Activated T-helper 1 cell treated with Interleukin-2 at 50 U/mL for 16 hours (primary cell): ENCODE data around the gene NEURL4.
A peak's percentile ranks its signal among the peaks of the same experiment; 100 is the strongest.

ENCODE experiments used
- DNase-seq: peaks from one replicate; pipeline ENCODE4 v3.0.0-alpha.2; 2020; ENCODE audit warnings: low read depth

Gene NEURL4

DNA sequence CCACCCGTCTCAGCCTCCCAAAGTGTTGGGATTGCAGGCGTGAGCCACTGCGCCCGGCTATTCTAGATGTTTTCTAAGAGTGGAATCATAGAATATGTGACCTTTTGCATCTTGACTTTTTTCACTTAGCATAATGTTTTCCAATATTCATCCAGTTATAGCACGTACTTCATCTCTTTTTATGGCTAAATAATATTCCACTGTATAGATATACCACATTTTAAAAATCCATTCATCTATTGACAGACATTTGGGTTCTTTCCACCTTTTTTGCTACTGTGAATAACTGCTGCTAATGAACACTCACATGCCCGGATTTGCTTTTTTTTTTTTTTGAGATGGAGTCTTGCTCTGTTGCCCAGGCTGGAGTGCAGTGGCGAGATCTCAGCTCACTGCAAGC is 25.0 kb downstream of the NEURL4 start:
- DNase-seq, result no peak

DNA sequence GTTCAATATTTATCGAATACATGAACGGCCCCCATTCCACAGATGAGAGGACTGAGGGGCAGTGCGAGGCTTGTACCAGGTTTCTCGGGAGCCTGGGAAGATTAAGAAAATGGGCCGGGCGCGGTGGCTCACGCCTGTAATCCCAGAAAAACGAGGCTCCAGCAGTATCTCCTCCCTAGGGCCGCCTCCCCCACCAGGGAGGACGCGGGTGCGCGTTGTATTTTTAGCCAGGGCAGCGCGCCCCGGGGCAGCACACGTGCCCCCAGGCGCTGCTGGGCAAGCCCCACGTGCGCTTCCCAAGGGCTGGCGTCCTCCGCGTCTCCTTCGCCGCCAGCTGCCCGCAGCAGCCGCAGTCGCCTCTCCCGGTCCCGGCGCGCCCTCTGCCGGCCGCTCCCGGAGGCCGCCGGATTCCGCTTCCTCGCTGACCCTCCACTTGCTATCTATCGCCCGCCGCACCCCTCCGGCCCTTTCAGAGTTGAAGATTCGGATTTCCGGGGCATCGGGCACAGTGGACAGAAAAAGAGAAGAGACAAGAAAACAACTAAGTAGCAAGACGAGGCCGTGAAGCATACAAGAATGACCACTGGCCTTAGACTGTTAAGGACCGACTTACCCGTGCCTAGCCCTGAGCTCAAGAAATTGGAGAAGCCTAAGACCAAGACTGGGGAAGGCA is 32.8 kb downstream of the NEURL4 start:
- peak; percentile 53 for DNase-seq

DNA sequence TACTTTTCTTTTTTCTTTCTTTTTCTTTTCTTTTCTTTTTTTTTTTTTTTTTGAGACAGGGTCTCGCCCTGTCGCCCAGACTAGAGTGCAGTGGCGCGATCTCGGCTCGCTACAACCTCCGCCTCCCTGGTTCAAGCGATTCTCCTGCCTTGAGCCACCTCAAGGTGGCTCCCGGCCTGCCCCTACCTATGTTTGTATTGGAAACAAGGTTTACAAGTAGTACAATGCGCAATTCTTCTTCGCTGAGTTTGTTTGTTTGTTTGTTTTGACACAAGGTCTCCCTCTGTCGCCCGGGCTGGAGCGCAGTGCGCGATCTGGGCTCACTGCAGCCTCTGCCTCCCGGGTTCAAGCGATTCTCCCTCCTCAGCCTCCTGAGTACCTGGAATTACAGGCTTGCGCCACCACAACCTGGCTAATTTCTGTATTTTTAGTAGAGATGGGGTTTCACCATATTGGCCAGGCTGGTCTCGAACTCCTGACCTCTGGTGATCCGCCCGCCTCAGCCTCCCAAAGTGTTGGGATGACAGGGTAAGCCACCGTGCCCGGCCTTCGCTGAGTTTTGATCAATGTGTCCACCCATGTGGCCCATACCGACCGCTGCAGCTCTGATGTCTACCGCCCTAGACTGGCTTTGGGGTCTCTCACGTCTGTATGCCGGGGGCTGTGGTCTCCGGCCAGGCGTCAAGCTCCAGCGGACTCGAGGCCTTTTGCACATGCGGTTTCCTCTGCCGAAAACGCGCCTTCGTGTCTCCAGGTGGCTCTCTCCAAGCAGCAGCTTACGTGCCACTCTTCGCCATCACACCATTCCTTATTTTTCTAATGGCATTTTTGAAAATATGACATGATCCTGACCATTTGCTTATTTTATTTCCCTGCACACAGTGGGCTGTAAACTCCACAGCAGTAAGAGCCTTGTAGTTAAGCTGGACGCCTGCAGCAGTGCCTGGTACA is 33.6 kb downstream of the NEURL4 start:
- DNase-seq, result no peak

DNA sequence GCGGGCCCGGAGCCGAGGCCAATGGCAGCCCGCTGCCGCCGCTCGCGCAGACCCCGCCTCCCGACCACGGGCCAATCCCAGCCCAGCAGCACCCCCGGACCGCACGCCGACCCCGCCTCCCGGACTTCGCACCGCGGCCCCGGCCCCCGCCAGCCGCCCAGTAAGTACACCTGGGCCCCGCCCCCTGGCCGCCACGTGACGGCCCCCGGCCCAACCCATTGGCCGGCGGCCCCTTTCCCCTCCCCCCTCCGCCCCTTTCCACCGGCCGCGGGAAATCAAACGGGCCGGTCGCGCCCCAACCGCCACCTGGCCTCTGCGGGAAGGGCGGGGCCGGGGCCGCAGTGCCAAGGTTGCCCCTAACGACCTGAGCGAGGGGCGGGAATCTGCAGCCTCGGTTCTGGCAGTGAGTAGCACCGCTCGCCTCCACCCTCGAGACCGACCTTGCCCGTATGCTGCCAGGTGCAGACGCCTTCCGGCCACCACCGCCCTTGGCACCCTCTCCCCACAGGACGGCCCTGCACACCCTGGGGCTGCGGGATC is 34.5 kb downstream of the NEURL4 start, which contains the start of gene YBX2:
Gene YBX2 (minus strand): TSS at position 26 of the 540 bp plus-strand sequence. CDS start 139 bp downstream, outside the sequence.
- peak; percentile 51 for DNase-seq

DNA sequence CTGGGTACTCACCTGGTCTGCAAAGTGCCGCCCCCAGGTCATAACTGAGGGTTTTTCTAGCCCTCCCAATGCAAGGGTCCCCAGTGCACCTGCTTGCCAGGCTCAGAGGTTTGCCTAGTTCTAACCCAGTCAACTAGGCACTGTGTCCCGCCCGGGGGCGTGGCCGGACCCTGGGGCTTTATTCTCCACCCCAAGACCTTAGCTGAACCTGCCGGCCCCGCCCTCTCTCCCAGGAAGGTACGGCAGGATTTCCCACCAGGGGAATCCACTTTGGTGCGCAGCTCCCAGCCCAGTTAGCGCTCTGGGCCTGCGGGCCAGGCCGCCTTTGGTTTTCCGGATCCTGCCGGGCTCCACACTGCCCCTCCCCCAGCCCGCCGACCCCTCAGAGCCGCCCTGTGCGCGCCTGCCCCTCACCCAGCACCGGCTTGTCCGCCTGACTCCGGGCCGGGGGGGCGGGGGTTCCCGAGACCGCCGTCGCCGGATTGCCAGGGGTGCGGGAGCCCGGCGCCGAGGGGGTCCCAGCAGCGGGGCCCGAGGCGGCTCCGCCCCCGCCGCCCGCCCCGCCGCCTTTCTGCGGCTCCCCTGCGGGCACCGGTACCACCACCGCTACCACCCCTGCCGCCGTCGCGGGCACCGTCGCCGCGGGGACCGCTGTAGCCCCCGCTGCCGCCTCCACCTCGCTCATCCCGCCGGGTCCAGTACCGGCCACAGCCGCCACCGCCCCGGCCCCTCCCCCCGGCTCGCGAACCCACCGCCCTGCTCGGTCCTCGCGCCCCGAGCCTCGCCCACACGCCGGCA is 35.1 kb downstream of the NEURL4 start:
- DNase-seq, result no peak

DNA sequence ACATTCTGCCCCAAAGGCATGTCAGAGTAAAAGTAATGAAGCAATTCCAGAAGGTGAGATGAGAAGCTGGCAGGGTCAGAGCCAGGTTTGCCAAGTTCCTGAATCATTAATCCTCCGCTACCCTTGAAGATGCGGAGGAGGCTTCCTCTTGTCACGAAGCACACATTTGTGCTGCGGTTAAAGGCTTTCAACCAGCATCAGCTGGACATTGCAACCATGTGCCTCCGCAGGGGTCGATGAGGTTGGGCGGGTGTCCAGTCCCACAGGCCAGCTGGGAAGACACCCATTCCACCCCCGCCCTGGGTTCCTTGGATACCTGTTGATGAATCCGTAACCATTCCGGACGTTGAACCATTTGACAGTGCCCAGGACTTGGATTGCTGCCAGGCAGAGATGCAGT is 36.0 kb downstream of the NEURL4 start:
- no peak for DNase-seq

DNA sequence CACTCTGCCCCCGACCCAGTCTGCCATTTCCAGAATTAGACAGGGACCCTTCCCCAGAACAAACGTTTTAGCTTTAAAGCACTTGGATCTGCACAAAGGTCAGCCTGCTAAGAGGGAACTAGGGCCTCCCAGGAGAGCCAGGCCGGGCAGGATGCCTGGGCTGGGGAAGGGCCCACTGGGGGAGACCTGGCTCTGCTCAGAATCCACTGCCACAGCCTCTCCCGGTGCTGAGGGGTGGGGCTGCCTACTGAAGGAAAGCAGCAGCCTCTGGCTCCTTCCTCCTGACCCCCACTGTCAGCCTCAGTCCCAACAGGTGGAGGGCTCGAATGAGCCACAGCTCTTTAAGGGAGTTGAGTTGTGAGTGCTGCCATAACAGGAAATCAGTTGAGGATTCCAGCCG is 36.4 kb downstream of the NEURL4 start:
- DNase-seq, result no peak

DNA sequence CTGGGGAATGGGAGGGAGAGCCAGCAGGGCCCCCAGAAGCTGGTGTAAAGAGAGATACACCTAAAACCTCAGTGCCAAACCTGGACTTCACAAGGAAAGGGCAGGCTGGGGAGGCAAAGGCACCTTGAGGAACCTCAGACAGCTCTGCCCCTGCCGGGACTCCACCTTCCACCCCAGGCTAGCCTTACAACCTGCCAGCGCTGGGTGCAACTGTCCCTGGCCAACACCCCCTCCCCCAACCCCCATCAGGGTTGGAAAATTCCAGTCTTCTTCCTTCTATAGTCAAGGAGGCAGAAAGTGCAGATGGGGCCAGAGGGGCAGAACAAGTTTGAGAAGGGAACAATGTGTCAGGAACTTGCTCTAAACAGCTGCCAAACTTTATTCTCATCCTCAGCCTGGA is 36.9 kb downstream of the NEURL4 start:
- DNase-seq, result no peak

DNA sequence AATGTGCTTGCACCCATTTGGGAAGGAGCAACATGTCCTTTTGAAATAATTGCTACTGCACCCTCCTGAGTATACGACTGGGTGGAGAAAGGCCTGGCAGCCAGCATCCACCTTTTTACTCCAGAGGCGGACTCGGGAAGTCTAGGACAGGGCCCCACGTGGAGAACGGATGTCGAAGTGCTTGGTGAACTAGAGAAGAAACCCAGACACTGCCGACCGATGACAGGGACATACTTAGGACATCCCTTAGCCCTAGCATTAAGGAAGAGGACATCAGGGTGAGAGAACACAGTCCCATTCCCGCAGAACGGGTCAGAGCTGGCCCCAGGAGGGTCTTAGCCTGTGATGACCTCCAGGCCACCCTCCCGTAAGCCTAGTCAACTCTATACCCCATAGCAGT is 38.5 kb downstream of the NEURL4 start:
- no peak for DNase-seq

DNA sequence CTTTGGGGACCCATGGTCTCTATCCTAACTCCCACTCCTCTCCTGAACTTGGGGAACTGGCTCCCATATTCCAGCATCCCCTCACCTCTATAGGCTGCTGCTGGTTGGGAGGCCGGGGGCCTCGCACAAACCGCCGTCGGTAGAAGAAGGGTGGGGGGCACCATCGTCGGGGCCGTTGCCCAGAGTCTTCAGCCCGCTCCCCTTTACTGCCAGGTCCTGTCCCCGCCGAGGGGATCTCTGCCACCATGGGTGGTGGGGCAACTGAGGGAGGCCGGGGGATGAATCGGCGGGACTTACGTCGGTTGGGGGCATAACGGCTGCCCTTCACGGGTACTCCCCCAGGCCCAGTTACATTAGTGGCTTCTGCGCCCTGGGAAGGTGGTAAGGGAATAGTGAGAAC is 39.0 kb downstream of the NEURL4 start:
- DNase-seq, result no peak

DNA sequence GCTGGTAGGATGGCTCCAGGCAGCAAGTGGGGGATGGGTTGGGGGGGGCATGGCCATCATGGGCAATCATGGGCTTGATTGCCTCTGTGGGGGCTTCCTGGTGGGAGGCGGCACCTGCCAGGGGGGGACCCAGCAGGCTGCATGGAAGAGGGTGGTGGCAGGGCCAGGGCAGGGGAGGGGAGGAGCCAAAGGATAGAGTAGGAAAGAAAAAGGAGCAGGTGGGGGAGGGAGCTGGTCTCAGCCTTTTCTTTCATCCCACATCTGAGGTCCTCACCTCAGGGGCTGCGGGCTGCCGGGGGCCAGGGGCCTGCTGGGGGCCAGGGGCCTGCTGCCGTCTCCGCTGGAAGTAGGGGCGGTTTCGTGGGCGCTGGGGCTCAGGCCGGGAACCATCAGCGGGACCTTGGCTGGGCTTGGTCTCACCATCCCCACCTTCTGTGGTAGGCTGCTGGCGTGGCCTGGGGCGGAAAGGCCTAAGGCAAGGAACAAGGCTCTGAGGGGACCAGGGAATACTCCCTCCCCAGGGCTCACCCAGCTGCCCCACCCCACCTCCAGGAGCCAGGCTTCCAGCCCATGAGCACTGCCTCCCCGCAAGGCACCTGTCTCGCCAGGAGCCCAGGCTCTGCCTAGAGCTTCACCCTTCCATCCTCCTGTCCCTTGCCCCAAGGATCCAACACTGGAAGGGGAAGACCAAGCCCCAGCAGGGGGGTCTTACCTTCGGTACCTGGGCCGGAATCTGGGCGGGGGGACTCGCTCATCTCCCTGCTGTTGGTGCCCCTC is 39.7 kb downstream of the NEURL4 start:
- DNase-seq, result no peak

DNA sequence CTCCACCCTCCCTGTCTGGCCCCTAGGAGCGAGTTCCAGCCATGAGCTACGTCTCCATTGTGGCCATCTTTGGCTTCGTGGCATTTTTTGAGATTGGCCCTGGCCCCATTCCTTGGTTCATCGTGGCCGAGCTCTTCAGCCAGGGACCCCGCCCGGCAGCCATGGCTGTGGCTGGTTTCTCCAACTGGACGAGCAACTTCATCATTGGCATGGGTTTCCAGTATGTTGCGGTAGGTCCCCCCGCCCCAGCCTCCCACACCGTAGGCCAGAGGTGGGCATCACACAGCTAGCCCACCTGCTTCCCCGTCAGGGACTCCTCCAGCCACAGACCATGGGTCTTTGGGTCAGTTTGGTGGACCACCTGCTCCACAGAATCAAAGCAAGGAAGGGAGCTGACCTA is 43.5 kb downstream of the NEURL4 start:
- no peak for DNase-seq

DNA sequence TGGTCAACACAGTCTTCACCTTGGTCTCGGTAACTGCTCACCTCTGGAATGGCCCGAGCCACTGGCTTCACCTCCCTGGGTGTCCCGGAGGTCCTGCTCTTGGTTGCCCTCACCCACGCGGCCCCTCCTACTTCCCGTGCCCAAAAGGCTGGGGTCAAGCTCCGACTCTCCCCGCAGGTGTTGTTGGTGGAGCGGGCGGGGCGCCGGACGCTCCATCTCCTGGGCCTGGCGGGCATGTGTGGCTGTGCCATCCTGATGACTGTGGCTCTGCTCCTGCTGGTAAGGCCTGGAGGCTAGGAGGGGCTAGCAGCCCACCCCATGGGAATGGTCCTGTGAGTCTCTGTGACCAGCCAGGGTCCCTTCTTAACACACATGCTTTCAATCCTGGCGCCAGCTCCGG is 44.2 kb downstream of the NEURL4 start:
- no peak for DNase-seq

DNA sequence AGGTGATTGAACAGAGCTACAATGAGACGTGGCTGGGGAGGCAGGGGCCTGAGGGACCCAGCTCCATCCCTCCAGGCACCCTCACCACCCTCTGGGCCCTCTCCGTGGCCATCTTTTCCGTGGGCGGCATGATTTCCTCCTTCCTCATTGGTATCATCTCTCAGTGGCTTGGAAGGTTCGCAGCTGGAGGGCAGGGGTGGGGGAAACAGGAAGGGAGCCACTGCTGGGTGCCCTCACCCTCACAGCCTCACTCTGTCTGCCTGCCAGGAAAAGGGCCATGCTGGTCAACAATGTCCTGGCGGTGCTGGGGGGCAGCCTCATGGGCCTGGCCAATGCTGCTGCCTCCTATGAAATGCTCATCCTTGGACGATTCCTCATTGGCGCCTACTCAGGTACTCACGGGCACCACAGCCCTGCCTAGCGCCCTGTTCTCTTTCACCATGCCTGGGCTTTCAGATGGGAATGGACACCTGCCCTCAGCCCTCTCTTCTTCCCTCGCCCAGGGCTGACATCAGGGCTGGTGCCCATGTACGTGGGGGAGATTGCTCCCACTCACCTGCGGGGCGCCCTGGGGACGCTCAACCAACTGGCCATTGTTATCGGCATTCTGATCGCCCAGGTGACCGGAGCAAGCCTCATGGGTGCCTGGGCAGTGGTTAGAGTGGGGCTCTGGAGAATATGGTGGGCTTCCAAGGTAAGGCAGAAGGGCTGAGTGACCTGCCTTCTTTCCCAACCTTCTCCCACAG is 45.5 kb downstream of the NEURL4 start:
- no peak for DNase-seq

DNA sequence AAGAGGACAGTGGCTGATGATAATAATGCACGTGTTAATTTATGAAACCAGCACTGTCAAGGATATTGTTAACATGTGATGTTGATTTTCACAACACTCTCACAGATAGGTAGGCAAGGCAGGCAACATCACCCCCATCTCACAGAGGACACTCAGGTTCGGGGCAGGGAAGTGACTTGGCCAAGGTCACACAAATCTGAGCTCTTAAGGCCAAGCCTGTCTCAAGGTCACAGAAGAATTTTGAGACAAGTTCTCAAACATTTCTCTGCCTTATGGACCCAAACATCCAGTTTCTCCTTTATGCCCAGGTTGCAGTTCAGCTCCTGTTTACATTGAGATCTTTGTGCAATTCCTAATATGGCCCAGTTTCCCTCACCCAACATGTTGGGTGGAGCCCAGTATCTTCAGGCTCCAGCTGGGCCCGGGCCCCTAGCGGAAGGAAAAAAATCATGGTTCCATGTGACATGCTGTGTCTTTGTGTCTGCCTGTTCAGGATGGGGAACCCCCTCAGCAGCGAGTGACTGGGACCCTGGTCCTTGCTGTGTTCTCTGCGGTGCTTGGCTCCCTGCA is 46.3 kb downstream of the NEURL4 start:
- no peak for DNase-seq

DNA sequence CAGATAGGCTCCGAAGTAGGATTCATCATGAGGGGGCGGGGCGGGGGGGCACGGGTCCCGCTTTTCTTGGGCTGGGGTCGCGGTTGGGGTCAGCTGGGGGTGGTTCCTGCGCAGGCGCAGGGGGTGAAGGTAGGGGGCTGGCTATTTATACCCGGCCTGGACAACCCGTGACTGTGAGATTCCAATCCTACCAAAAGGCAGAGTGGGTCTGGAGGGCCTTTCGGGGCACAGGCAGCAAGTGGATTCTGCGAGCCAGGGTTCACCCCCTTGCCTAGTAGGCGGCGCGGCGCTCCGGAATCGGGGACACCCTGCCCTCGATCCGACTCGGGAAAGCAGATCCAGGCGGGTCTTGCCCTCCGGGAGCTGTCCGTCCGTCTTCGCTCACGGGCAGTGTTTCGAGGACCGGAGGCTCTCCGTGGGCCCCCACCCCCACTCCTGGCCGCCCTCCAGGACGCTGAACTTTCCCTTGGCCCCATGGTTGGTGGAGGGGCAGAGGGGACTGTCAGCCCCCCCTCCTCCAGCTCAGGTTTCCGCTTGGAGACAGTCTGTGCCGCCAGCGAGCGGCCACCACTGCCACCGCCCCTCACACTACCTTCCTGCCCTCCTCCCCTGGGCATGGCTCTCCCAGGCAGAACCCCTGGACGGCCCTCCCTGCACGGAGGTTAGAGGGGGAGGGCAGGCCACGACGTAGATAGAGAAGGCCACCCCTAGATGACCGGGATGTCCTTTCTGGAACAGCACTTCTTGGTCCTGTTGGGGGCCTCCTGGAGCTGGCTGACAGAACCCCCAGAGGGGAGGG is 47.0 kb downstream of the NEURL4 start:
- DNase-seq, result no peak

DNA sequence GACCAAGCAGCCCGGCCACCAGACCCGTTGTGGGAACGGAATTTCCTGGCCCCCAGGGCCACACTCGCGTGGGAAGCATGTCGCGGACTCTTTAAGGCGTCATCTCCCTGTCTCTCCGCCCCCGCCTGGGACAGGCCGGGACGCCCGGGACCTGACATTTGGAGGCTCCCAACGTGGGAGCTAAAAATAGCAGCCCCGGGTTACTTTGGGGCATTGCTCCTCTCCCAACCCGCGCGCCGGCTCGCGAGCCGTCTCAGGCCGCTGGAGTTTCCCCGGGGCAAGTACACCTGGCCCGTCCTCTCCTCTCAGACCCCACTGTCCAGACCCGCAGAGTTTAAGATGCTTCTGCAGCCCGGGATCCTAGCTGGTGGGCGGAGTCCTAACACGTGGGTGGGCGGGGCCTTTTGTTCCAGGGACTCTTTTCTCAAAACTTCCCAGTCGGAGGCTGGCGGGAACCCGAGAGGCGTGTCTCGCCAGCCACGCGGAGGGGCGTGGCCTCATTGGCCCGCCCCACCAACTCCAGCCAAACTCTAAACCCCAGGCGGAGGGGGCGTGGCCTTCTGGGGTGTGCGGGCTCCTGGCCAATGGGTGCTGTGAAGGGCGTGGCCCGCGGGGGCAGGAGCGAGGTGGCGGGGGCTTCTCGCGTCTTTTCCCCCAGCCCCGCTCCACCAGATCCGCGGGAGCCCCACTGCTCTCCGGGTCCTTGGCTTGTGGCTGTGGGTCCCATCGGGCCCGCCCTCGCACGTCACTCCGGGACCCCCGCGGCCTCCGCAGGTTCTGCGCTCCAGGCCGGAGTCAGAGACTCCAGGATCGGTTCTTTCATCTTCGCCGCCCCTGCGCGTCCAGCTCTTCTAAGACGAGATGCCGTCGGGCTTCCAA is 47.8 kb downstream of the NEURL4 start, which contains the start of gene SLC2A4:
Gene SLC2A4 (plus strand): TSS at position 645 of the 879 bp plus-strand sequence. CDS start 217 bp downstream, at position 862.
- DNase-seq, result peak; percentile 61

DNA sequence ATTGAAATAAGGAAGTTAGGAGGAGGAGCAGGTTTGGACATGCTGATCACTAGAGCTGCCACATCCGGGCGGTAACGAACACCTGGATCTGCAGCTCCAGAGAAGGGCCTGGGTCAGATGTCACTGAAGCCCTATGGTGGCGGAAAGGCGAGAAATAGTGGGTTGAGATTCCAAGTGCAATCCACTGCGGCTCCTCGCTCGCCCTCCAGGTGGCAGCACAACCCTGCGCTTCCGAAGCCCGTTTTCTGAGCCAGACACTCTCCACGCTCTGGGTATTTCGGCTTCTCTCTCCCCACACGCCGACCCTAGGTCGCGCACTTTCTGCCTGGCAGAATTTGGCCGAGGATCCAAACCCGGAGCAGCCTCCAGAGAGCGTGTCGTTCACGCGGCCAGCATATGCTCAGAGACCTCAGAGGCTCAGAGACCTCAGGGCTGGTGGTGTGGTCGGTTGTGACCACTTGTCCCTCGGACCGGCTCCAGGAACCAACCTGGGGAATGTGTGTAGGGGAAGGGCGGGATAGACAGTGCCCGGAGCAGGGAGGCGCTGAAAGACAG is 48.5 kb downstream of the NEURL4 start:
- DNase-seq, result peak; percentile 74
